Fibroblast of lung (primary cell): ENCODE measurements around the gene EXOC1L. TPM values are rescaled to one million over a fixed set of nuclear protein-coding genes. Genes with fewer than 3 reads are reported as not detected.

Experiments
- DNase-seq, 2 donors: peaks; one replicate each; pipeline versions ENCODE4 v3.0.0 to v3.0.0-alpha.2; 2010; ENCODE audit warnings: low read depth in 2 of 2
- H2AFZ ChIP-seq: 2 replicates; pipeline ENCODE4 v1.5.1; 2012; ENCODE audit warnings: low read length, control low read depth, inconsistent platforms
- H3K27ac ChIP-seq: 2 replicates; pipeline ENCODE4 v1.5.1; 2011; ENCODE audit warnings: low read length, control low read depth; ENCODE audit not compliant: insufficient read depth
- H3K27me3 ChIP-seq: 2 replicates; pipeline ENCODE4 v1.5.1; 2011; ENCODE audit warnings: mild to moderate bottlenecking, low read length; ENCODE audit not compliant: control insufficient read depth, insufficient read depth
- H3K36me3 ChIP-seq: 2 replicates; pipeline ENCODE4 v1.5.1; 2011; ENCODE audit warnings: low read length; ENCODE audit not compliant: control insufficient read depth, insufficient read depth
- H3K4me1 ChIP-seq: 2 replicates; pipeline ENCODE4 v1.5.1; 2011; ENCODE audit warnings: low read length; ENCODE audit not compliant: control insufficient read depth, insufficient read depth; ENCODE audit errors: extremely low read depth
- H3K4me2 ChIP-seq: 2 replicates; pipeline ENCODE4 v1.5.1; 2011; ENCODE audit warnings: low read length, control low read depth; ENCODE audit not compliant: insufficient read depth; ENCODE audit errors: extremely low read depth
- H3K4me3 ChIP-seq, 4 experiments: fragments of 200-600 bp in 1 of 4; sonication (generic) in 1 of 4; replicated peaks in 1 of 4; 2 replicates each; pipeline ENCODE4 v1.5.1; 2011 to 2016; ENCODE audit warnings: low read length in 4 of 4, low read depth in 3 of 4, mild to moderate bottlenecking in 3 of 4, control low read depth in 2 of 4, inconsistent platforms in 1 of 4, mixed read lengths in 1 of 4; ENCODE audit not compliant: insufficient read depth in 1 of 4; ENCODE audit errors: control extremely low read depth in 1 of 4
- H3K79me2 ChIP-seq: 2 replicates; pipeline ENCODE4 v1.5.1; 2012; ENCODE audit warnings: mild to moderate bottlenecking, low read length, inconsistent platforms; ENCODE audit not compliant: control insufficient read depth, insufficient read depth
- H3K9ac ChIP-seq: 2 replicates; pipeline ENCODE4 v1.5.1; 2011; ENCODE audit warnings: mild to moderate bottlenecking, low read length, control low read depth; ENCODE audit not compliant: insufficient read depth
- H3K9me3 ChIP-seq: 2 replicates; pipeline ENCODE4 v1.5.1; 2012; ENCODE audit warnings: low read depth, low read length; ENCODE audit not compliant: control insufficient read depth, insufficient read depth
- H4K20me1 ChIP-seq: 2 replicates; pipeline ENCODE4 v1.5.1; 2011; ENCODE audit warnings: low read length; ENCODE audit not compliant: control insufficient read depth, insufficient read depth; ENCODE audit errors: extremely low read depth
- CTCF ChIP-seq, 2 donors: IDR thresholded peaks in 1 of 2; conservative IDR thresholded peaks in 1 of 2; 1 replicate in 1 of 2; 2 replicates in 1 of 2; pipeline ENCODE4 v1.5.1; 2011 to 2012; ENCODE audit warnings: low read length in 2 of 2, control low read depth in 1 of 2, inconsistent platforms in 1 of 2, low read depth in 1 of 2, mild to moderate bottlenecking in 1 of 2
- EZH2 ChIP-seq: IDR thresholded peaks from 2 replicates; pipeline ENCODE4 v1.5.1; 2012; ENCODE audit warnings: low read length, control low read depth, mild to moderate bottlenecking; ENCODE audit errors: missing control alignments
- polyA plus RNA-seq, 2 donors: library from polyadenylated mRNA; depleted of rRNA in 1 of 2; stranded (reverse) in 1 of 2; unstranded in 1 of 2; fragments of >200 nt; gene quantifications; 2 replicates each; pipeline ENCODE4 v1.2.1, GENCODE V29; 2011 to 2012; ENCODE audit warnings: missing spikeins in 1 of 2
- total RNA-seq: library from RNA; depleted of rRNA; stranded (reverse); fragments of >200 nt; gene quantifications from 2 replicates; pipeline ENCODE4 v1.2.1, GENCODE V29; 2014

The EXOC1L gene
- total and polyA plus RNA-seq, 2 donors (not counting 1 experiment from before 2014, with no cell fraction given): not detected

- Histone ChIP-seq H3K4me2 (no peak overlapping the region), H3K9ac (no peak overlapping the region), H3K4me3 (no peak overlapping the region), H3K27me3 (no peaks in the 10 kb centered on the region), H2AFZ (no peak overlapping the region), H3K9me3 (no peaks in the 10 kb centered on the region), H4K20me1 (no peaks in the 10 kb centered on the region), H3K79me2 (no peaks in the 10 kb centered on the region), H3K27ac (no peak overlapping the region), H3K36me3 (peaks cover 5% of the 10 kb centered on the region), H3K4me1 (no peaks in the 10 kb centered on the region)
- TF ChIP-seq EZH2 (no peak), CTCF (conservative IDR thresholded peaks at IDR 0.05 in 1 of 2, IDR thresholded peaks at IDR 0.05 in 1 of 2; ENCODE audit: low read depth in 1 of 2, low read length in 2 of 2) (no peak)
- no peak for DNase-seq
Observed at GRCh38 chr4:55880652-55881280, 61.2 kb downstream of the EXOC1L start.

DNA sequence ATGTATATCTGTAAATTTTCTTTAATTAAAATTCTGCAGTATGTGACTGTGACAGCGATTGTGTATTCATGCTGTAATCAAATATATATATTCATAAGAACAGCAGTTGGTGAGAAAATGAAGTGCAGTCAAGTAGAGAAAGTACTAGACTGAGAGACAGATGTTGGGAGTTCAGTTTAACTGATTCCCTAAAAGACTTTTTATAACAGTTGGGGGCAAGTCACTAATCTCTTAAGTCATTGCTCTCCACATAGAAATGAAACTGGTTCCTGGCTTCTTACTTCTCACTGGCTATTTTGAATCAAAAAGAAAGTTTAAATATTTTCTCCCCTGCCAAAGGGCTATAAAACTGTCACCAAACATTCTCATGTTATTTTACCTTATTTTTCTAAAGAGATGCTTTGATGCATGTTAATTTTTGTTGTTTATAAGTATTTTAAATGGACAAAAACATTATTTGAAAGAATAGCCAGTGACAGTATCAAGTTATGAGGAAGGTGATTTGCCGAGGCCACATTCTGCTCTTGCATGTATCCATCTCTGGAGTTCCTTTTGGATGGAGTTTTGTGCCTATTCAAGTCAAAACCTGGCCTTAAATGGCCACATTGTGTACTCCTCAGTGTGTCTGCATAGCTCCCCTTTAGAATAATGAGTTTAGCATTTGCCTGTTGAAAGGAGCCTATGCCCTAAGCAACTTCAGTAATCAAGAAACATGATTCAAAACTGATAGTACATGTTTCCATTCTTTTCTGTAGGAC is 64.7 kb downstream of the EXOC1L start:
- no peak for TF ChIP-seq CTCF (conservative IDR thresholded peaks at IDR 0.05 in 1 of 2, IDR thresholded peaks at IDR 0.05 in 1 of 2; ENCODE audit: low read depth in 1 of 2, low read length in 2 of 2)
- TF ChIP-seq EZH2: no peak
- H3K4me2 ChIP-seq: no peak overlapping the region
- H3K27me3 ChIP-seq: no peaks in the 10 kb centered on the region
- H3K9ac ChIP-seq: no peak overlapping the region
- H3K9me3 ChIP-seq: no peaks in the 10 kb centered on the region
- no peak for DNase-seq
- H4K20me1 ChIP-seq: no peaks in the 10 kb centered on the region
- peaks cover 4% of the 10 kb centered on the region for H3K36me3 ChIP-seq
- no peak overlapping the region for H3K27ac ChIP-seq
- H2AFZ ChIP-seq: no peak overlapping the region
- no peak overlapping the region for H3K4me3 ChIP-seq
- no peaks in the 10 kb centered on the region for H3K79me2 ChIP-seq
- no peaks in the 10 kb centered on the region for H3K4me1 ChIP-seq

- Histone ChIP-seq H3K79me2 (no peaks in the 10 kb centered on the region), H3K27ac (no peak overlapping the region), H2AFZ (no peak overlapping the region), H4K20me1 (no peaks in the 10 kb centered on the region), H3K36me3 (peaks cover 4% of the 10 kb centered on the region), H3K4me3 (no peak overlapping the region), H3K9ac (no peak overlapping the region), H3K4me2 (no peak overlapping the region), H3K27me3 (no peaks in the 10 kb centered on the region), H3K9me3 (no peaks in the 10 kb centered on the region), H3K4me1 (no peaks in the 10 kb centered on the region)
- no peak for TF ChIP-seq CTCF (conservative IDR thresholded peaks at IDR 0.05 in 1 of 2, IDR thresholded peaks at IDR 0.05 in 1 of 2; ENCODE audit: low read depth in 1 of 2, low read length in 2 of 2)
- TF ChIP-seq EZH2: no peak
- no peak for DNase-seq
Observed at GRCh38 chr4:55884851-55885219, 65.2 kb downstream of the EXOC1L start.

Other genes with a start within 250 kb of the EXOC1L start
- not detected in 2 replicates for gene PDCL2, start 227.5 kb upstream of the EXOC1L start, total RNA-seq
- not detected in 2 replicates for gene PDCL2, start 227.5 kb upstream of the EXOC1L start, polyA plus RNA-seq
- not detected in 2 replicates for gene NMU, start 183.5 kb upstream of the EXOC1L start, total RNA-seq
- gene NMU, start 183.5 kb upstream of the EXOC1L start, polyA plus RNA-seq: 0.08 and 0.12 TPM in 2 replicates
- 54.4 and 64.2 TPM in 2 replicates for gene EXOC1, start 33.9 kb downstream of the EXOC1L start, total RNA-seq
- 24.0 and 32.3 TPM in 2 replicates for gene EXOC1, start 33.9 kb downstream of the EXOC1L start, polyA plus RNA-seq
- gene CEP135, start 129.2 kb downstream of the EXOC1L start, total RNA-seq: 5.9 and 6.4 TPM in 2 replicates
- gene CEP135, start 129.2 kb downstream of the EXOC1L start, polyA plus RNA-seq: 4.6 and 5.8 TPM in 2 replicates